NCI-H1092 treated with DMSO at 0.1 percent for 48 hours (cell line): ENCODE data around the gene ATG12.

Experiments used
- DNase-seq: peaks from one replicate; lab custom pipeline; 2025; lab: John Stamatoyannopoulos, UW

ATG12 gene

DNA sequence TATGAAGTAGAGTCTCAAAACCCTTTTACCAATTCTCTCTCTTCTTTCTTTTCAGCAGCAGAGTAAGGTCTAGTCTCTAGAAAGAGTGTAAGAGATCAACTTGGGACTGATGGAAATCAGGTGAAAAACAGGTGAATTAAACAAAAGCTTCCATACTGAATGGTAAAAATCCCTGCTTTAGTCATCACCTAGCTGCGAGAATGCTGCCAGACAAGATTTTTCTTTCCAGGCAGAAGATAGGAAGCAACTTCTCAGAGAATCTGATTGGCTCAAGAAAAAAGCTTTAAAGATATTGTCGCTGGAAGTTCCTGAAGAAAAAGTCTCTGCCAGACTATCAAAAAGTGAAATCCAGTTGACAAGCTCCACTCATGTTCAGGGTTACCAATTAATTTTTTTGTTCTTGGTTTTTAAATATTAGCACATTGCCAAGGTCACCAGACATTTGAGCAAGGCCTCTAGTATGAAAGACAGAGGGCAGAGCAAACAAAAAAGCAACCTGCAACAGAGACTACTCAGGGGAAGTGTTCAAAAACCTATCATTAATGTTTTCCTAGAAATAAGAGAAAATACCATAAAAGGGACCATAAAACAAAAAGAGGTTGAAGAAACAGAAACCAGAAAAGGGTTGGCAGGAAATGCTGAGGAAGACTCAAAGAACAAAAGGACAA, 34.2 kb downstream of the ATG12 start:
- DNase-seq, result no peak

DNA sequence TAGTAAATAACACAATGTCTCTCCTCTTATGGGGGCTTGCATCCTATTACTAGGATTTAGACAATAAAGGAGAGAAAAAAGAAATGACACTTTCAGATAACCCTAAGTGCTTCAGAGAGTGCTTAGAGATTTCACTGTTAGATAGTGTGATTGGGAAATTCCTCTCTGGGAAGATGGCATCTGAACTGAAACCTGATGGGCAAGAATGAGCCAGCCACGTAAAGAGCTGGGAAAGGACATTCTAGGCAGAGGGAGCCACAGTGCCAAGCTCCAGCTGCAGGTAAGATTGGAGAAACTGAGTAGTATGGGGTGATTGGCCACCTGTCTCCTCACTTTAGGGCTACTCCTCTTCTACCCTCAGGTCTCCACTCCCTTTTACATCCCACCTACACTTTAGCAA, 39.4 kb downstream of the ATG12 start:
- DNase-seq, result no peak

DNA sequence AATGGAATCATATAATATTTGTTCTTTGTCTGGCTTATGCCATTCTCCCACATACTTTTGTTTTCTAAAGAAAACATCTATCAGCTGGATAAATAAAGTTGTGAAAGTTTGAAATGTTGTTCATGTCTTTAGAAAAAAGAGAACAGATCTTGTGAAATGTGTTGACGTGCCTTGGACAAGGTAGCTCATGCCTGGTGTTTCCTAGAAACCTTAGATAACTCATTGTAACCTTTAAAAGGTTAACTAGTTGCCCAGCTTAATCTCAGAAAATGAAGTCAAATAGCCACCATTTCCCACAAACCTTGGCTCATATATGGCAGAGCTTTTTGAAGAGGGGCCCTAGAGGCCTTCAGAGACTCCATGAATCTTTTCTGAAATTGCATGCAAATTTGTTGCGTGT, 40.2 kb downstream of the ATG12 start:
- DNase-seq, result no peak

DNA sequence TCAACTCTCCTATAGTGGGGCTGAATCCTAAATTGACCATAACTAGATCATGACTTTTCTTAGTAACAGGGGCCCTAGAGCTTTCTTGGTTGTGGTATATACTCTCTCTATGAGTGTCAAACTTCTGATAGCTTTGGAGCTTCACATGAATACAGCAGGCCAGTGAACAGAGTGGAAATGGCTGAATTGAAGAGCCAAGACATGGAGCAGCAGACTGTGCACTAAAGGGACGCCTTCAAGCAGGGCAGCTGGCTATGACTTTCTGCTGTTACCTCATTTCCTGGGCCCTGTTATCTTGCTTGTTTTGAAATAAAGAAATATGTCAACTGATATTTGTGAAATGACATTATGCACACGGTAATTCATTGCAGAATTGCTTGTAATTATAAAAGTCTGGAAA, 41.3 kb downstream of the ATG12 start:
- no peak for DNase-seq

DNA sequence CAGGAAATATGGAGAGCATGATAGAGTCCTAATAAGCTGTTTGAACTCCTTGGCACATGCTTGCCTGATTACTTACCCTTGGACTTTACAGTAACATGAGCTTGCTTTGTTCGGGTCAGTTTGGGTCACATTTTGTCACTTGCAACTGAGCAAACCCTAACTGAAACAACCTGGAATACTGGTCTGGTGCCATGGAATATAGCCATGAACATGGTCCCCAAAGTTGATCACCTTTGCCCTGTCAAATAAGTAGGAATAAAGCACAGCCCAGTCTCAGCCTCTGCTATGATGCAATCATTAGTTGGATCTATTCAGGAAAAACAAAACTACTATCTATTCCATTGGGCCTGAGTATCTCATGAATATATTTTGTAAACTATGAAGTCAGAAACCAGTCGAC, 43.1 kb downstream of the ATG12 start:
- no peak for DNase-seq

- no peak for DNase-seq
Observed at GRCh38 chr5:115796656-115797055, 44.7 kb downstream of the ATG12 start.

- DNase-seq, result no peak
Observed at GRCh38 chr5:115795700-115796099, 45.7 kb downstream of the ATG12 start.

- no peak for DNase-seq
Observed at GRCh38 chr5:115788440-115788839, 52.9 kb downstream of the ATG12 start.

DNA sequence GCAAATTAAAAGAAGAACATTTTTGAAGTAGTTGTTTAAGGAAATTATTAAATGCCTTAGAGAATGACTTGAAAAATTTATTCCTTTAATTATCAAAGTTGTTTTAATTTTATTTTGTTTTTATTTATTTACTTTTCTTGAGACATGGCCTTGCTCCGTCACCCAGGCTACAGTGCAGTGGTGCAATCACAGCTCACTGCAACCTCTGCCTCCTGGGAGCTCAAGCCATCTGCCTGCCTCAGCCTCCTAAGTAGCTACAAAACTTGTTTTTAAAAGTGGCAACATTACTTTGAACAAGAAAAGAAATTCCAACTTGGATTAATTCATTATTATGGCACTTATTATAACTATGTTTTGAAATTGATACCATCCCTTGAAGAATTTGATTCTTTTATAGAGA, 53.9 kb downstream of the ATG12 start:
- no peak for DNase-seq

- DNase-seq, result no peak
Observed at GRCh38 chr5:115785381-115786065, 55.8 kb downstream of the ATG12 start.

- DNase-seq, result no peak
Observed at GRCh38 chr5:115778417-115778816, 62.9 kb downstream of the ATG12 start.
